ENCODE results near the gene MMS19.

- TF ChIP-seq CTCF (IDR thresholded peaks at IDR 0.05) (no peak), POLR2A (IDR thresholded peaks at IDR 0.05) (no peak), EP300 (IDR thresholded peaks at IDR 0.05; ENCODE audit: low read depth) (no peak), POLR2AphosphoS5 (IDR thresholded peaks at IDR 0.05) (no peak)
Observed at GRCh38 chr10:97456686-97457065, 41.5 kb downstream of the MMS19 start.

All from transverse colon (tissue), 4 donors.